ENCODE results near the gene PRDM7. TPM values are rescaled to one million over a fixed set of nuclear protein-coding genes. Genes with fewer than 3 reads are reported as not detected.

Gene PRDM7
- total RNA-seq, 2 experiments from 2014 or later, result not detected

- Mint-ChIP-seq H3K27ac (no peak overlapping the region), H3K4me3 (peak overlapping the region; percentile 65), H3K36me3 (ENCODE audit: low read depth) (peaks cover 3% of the 10 kb centered on the region), H3K27me3 (peaks cover 19% of the 10 kb centered on the region), H3K9me3 (peaks cover 2% of the 10 kb centered on the region), H3K4me1 (peaks cover 22% of the 10 kb centered on the region)
- POLR2A ChIA-PET, result interaction anchor here (1.4 to 1.6 kb wide), 2 partner anchors 9 to 14 kb away, joined by 3 to 4 read pairs; no protein-coding TSS in a partner anchor
- CTCF ChIA-PET, result interaction anchor here (1.2 kb wide), 1 partner anchor 50 kb away, joined by 3 read pairs; no protein-coding TSS in a partner anchor
- peak; percentile 84 for DNase-seq
Measured at GRCh38 chr16:90022209-90023077, 54.7 kb downstream of the PRDM7 start.

DNA sequence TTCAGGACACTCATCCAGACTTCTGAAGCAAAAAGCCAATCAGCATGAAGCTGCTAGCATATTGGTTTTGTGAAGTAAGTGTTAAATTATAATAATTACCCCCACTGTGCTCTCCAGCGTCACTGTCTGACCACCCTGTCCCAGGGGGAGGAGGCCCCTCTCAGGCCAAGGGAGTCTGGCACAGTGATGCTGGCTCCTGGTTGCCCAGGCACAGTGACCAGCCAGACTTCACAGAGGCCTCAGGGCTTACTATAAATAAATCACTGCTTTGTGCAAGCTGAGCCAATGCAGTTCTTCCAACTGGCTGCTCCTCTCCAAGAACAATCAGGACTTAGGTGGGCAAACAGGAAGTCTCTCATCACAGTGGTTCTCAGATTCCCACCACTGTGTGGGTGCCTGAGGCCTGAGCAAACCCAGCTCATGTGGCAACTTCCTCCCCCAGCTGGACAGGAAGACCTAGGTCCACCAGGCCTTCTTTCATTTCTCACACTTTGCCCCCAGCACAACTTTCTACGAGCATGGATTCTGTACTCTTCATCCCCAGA, 56.2 kb downstream of the PRDM7 start:
- H3K27ac Mint-ChIP-seq, result no peak overlapping the region
- DNase-seq, result no peak
- peaks cover 3% of the 10 kb centered on the region for H3K36me3 Mint-ChIP-seq (ENCODE audit: low read depth)
- peaks cover 2% of the 10 kb centered on the region for H3K9me3 Mint-ChIP-seq
- H3K4me1 Mint-ChIP-seq, result peaks cover 16% of the 10 kb centered on the region
- H3K4me3 Mint-ChIP-seq, result no peak overlapping the region
- POLR2A ChIA-PET, result no interaction called here
- CTCF ChIA-PET, result interaction anchor here (0.6 to 2.0 kb wide), 2 partner anchors 10 to 79 kb away, joined by 3 to 6 read pairs; no protein-coding TSS in a partner anchor
- peaks cover 21% of the 10 kb centered on the region for H3K27me3 Mint-ChIP-seq

DNA sequence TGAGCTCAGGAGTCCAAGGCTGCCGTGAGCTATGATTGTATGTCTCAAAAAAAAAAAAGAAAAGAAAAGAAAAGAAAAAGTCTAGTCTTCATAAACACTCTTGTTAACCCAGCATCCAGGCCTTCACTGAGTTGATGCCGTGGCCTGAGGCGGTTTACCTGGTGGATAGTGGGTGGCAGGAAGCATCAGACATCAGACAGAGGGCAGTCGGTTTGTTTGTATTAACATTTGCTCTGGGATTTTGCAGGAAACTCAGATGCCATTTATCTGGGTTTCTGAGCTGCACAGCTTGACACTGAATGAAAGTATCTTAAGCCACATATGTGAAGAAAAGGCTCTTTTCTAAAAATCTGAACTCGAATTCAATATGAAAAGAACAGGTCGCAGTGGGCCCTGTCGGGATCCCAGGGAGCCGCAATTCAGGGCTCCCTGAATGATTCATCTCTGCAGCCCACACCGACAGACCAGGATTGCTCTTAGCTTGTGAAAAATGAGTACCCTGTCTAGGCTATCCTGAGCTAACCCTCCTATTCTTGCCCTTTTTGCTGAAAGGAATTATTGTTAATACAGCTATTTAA, 56.8 kb downstream of the PRDM7 start:
- peaks cover 24% of the 10 kb centered on the region for H3K27me3 Mint-ChIP-seq
- H3K9me3 Mint-ChIP-seq, result peaks cover 2% of the 10 kb centered on the region
- no peak overlapping the region for H3K27ac Mint-ChIP-seq
- ChIA-PET POLR2A (no interaction called here), CTCF (interaction anchor here (2.0 kb wide), 1 partner anchor 9 kb away, joined by 6 read pairs; no protein-coding TSS in a partner anchor)
- no peak for DNase-seq
- H3K36me3 Mint-ChIP-seq (ENCODE audit: low read depth), result peaks cover 3% of the 10 kb centered on the region
- H3K4me1 Mint-ChIP-seq, result peaks cover 15% of the 10 kb centered on the region
- peak overlapping the region; percentile 47 for H3K4me3 Mint-ChIP-seq

DNA sequence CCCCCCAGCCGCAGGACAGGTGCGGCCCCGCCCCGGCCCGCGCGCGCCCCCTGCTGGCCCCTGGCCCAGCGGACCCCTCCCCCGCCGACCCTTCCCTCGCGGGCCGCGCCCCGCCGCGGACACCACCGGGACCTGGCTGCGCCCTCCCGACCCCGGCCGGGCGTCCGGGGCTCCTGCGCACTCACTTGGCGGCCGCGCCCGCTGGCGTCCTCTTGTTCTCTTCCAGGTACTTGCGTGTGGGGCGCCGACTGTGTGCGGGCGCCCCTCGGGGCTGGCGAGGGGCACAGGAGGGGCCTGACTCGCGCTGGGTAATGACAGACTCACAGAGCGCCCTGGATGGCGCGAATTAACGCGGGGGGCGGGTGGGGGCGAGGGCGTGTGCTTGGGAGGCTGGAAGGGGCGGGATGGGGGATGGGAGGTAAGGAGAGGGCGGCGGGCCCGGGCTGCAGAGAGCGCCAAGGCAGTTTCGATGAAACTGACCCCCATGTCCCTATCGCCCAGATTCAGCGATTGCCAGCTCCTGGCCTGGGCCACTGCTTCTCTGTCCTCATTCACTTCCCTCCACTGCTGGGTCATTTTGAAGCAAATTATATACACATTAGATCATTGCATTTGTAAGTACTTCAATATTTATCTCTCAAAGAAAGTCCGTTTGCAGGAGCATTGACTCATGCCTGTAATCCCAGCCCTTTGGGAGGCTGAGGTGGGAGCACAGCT, 57.4 kb downstream of the PRDM7 start:
- H3K4me1 Mint-ChIP-seq, result peaks cover 15% of the 10 kb centered on the region
- DNase-seq, result peak; percentile 30
- H3K4me3 Mint-ChIP-seq, result peak overlapping the region; percentile 47
- H3K36me3 Mint-ChIP-seq (ENCODE audit: low read depth), result peaks cover 3% of the 10 kb centered on the region
- H3K27ac Mint-ChIP-seq, result no peak overlapping the region
- POLR2A ChIA-PET, result no interaction called here
- H3K9me3 Mint-ChIP-seq, result peaks cover 2% of the 10 kb centered on the region
- H3K27me3 Mint-ChIP-seq, result peaks cover 25% of the 10 kb centered on the region
- CTCF ChIA-PET, result interaction anchor here (1.5 to 2.0 kb wide), 2 partner anchors 8 to 11 kb away, joined by 3 to 6 read pairs; no protein-coding TSS in a partner anchor

GRCh38 chr16:90018652-90019542, 58.2 kb downstream of the PRDM7 start, which contains the start of gene DBNDD1:
TSS of gene DBNDD1 (minus strand) at chr16:90019456. CDS start at chr16:90019341, 115 bp downstream.
- H3K27me3 Mint-ChIP-seq, result peaks cover 25% of the 10 kb centered on the region
- peaks cover 3% of the 10 kb centered on the region for H3K36me3 Mint-ChIP-seq (ENCODE audit: low read depth)
- no peak within 1 kb of the TSS for H3K27ac Mint-ChIP-seq
- ChIA-PET CTCF (interaction anchor here (1.1 to 1.5 kb wide), 3 partner anchors 8 to 63 kb away, joined by 3 read pairs; no protein-coding TSS in a partner anchor), POLR2A (interaction anchor here (0.5 to 0.9 kb wide), 2 partner anchors 145 to 321 kb away, joined by 3 to 5 read pairs; partner anchors contain the start of gene TCF25)
- no peak for DNase-seq
- peak within 1 kb of the TSS; percentile 52 for H3K4me3 Mint-ChIP-seq
- peaks cover 2% of the 10 kb centered on the region for H3K9me3 Mint-ChIP-seq
- peaks cover 15% of the 10 kb centered on the region for H3K4me1 Mint-ChIP-seq

GRCh38 chr16:90018297-90018651, 58.9 kb downstream of the PRDM7 start:
- DNase-seq, result no peak
- CTCF ChIA-PET, result interaction anchor here (1.1 to 1.5 kb wide), 3 partner anchors 9 to 64 kb away, joined by 3 read pairs; no protein-coding TSS in a partner anchor
- no peak overlapping the region for H3K27ac Mint-ChIP-seq
- peaks cover 29% of the 10 kb centered on the region for H3K27me3 Mint-ChIP-seq
- peaks cover 15% of the 10 kb centered on the region for H3K4me1 Mint-ChIP-seq
- peaks cover 2% of the 10 kb centered on the region for H3K9me3 Mint-ChIP-seq
- H3K36me3 Mint-ChIP-seq (ENCODE audit: low read depth), result peaks cover 3% of the 10 kb centered on the region
- POLR2A ChIA-PET, result interaction anchor here (0.5 to 1.1 kb wide), 4 partner anchors 45 to 320 kb away, joined by 3 to 5 read pairs (median 3); partner anchors contain the start of gene TCF25
- peak overlapping the region; percentile 52 for H3K4me3 Mint-ChIP-seq

DNA sequence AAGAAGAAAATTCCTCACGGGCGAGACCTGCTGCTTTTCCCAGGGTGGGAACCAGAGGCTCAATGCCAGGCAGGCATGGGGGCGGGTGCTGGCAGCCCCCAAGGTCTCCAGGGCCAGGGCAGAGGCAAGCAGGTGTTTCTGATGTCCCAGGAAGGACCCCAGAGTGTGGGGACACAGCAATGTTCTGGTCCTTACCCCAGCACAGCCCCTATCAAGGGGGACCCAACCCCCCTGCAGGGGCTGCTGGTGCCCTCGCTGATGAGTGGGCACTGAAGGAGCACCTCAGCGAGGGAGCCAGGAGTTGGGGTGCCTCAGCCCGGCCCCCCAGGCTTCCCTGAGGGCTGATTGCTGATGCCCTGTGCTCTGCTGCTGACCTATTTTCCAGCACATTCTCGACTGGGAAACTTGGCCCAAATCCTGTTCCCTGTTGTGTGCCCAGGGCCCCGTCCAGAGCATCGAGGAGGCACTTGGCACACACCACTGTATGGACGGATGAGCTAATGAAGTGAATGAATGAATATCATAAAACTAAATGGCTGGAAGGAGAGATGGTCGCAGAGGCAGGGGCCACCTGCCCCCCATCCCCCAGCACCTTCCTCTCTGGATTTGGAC, 60.7 kb downstream of the PRDM7 start:
- H3K4me1 Mint-ChIP-seq, result peaks cover 7% of the 10 kb centered on the region
- peaks cover 28% of the 10 kb centered on the region for H3K27me3 Mint-ChIP-seq
- no peak for DNase-seq
- CTCF ChIA-PET, result no interaction called here
- POLR2A ChIA-PET, result no interaction called here
- no peaks in the 10 kb centered on the region for H3K36me3 Mint-ChIP-seq (ENCODE audit: low read depth)
- H3K27ac Mint-ChIP-seq, result no peak overlapping the region
- H3K4me3 Mint-ChIP-seq, result no peak overlapping the region
- no peaks in the 10 kb centered on the region for H3K9me3 Mint-ChIP-seq

GRCh38 chr16:90015586-90016338, 61.4 kb downstream of the PRDM7 start:
- Mint-ChIP-seq H3K4me3 (no peak overlapping the region), H3K36me3 (ENCODE audit: low read depth) (no peaks in the 10 kb centered on the region), H3K27me3 (peaks cover 25% of the 10 kb centered on the region), H3K9me3 (no peaks in the 10 kb centered on the region), H3K4me1 (peaks cover 7% of the 10 kb centered on the region), H3K27ac (no peak overlapping the region)
- ChIA-PET CTCF (no interaction called here), POLR2A (no interaction called here)
- DNase-seq, result no peak

- Mint-ChIP-seq H3K9me3 (no peaks in the 10 kb centered on the region), H3K4me1 (peaks cover 12% of the 10 kb centered on the region), H3K27me3 (peaks cover 18% of the 10 kb centered on the region), H3K4me3 (no peak overlapping the region), H3K27ac (no peak overlapping the region), H3K36me3 (ENCODE audit: low read depth) (no peaks in the 10 kb centered on the region)
- DNase-seq, result no peak
- ChIA-PET CTCF (interaction anchor here (0.7 kb wide), 2 partner anchors 69 to 100 kb away, joined by 3 to 5 read pairs; no protein-coding TSS in a partner anchor), POLR2A (no interaction called here)
Measured at GRCh38 chr16:90012991-90013745, 64.0 kb downstream of the PRDM7 start.

DNA sequence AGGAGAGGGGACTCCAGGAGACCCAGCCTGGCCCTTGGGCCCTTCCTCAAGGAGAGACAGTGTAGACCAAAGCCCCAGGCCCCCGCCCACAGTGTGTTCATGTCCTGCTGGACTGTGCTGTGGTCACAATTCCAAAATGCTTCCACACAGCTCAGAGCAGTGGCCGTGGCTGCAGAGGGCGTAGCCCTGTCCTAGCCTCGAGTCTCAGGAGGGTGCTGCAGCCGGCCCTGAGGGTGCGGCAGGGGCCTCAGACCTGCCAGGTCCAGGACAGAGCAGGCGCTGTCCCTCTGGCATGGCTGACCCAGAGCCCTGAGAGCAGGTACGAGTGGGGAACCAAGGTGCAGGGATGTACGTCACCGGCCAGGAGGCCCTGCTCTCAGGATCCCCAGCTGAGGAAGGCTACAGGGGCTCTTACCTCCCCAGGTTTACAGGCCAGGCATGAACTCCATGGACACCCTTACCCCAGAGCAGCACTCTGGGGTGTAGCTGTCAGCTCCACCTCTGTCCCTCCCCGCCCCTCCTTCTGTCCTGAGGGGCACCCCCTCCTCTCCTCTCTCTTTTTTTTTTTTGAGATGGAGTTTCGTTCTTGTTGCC, 65.1 kb downstream of the PRDM7 start:
- Mint-ChIP-seq H3K4me1 (peaks cover 12% of the 10 kb centered on the region), H3K4me3 (no peak overlapping the region), H3K9me3 (no peaks in the 10 kb centered on the region), H3K36me3 (ENCODE audit: low read depth) (no peaks in the 10 kb centered on the region), H3K27me3 (peaks cover 13% of the 10 kb centered on the region), H3K27ac (no peak overlapping the region)
- DNase-seq, result no peak
- ChIA-PET POLR2A (no interaction called here), CTCF (interaction anchor here (1.7 kb wide), 1 partner anchor 9 kb away, joined by 6 read pairs; no protein-coding TSS in a partner anchor)

All from activated CD4-positive, alpha-beta memory T cell treated with anti-CD3 and anti-CD28 coated beads, Interleukin-2, amount 10 ng/mL, durations not matched to agents 7 days and 5 days (primary cell).